A549 (cell line): Measurements from ENCODE around the gene UFD1.

Experiments used
- CTCF ChIP-seq: fragments of >200 bp; sonication (Bioruptor Twin); formaldehyde crosslinking; IDR thresholded peaks from 3 replicates; pipeline ENCODE4 v1.5.1; 2016
- HOXA7 ChIP-seq: fragments of 250-450 bp; sonication (Bioruptor Pico); IDR thresholded peaks from 2 replicates; pipeline ENCODE4 v1.5.0; 2020; ENCODE audit warnings: mild to moderate bottlenecking, moderate library complexity
- JUN ChIP-seq, 2 experiments: fragments of >200 bp; sonication (Bioruptor Twin); formaldehyde crosslinking; IDR thresholded peaks; 2 replicates in 1 of 2; 3 replicates in 1 of 2; pipeline ENCODE4 v1.6.1; 2016 to 2017
- JUNB ChIP-seq: fragments of >200 bp; sonication (Bioruptor Twin); formaldehyde crosslinking; IDR thresholded peaks from 2 replicates; pipeline ENCODE4 v1.6.1; 2016
- NPAS2 ChIP-seq: fragments of 250-450 bp; sonication (Bioruptor Pico); IDR thresholded peaks from 2 replicates; pipeline ENCODE4 v1.8.0; 2022; ENCODE audit warnings: mild to moderate bottlenecking, moderate library complexity, borderline replicate concordance
- NR3C1 ChIP-seq: fragments of >200 bp; sonication (Bioruptor Twin); formaldehyde crosslinking; IDR thresholded peaks from 3 replicates; pipeline ENCODE4 v1.6.1; 2017
- POLR2A ChIP-seq: IDR thresholded peaks from 2 replicates; pipeline ENCODE4 v1.6.1; 2012; ENCODE audit warnings: mild to moderate bottlenecking, low read length
- REST ChIP-seq: fragments of 200-600 bp; sonication (generic); IDR thresholded peaks from 2 replicates; pipeline ENCODE4 v1.6.1; 2016; ENCODE audit warnings: antibody characterized with exemption, mild to moderate bottlenecking, moderate library complexity
- TF ChIP-seq, protein P1 (sequence below): fragments of 450-650 bp; IDR thresholded peaks from 2 replicates; pipeline ENCODE4 v1.6.1; 2014; ENCODE audit warnings: antibody characterized with exemption

- TF ChIP-seq, protein P1, sequence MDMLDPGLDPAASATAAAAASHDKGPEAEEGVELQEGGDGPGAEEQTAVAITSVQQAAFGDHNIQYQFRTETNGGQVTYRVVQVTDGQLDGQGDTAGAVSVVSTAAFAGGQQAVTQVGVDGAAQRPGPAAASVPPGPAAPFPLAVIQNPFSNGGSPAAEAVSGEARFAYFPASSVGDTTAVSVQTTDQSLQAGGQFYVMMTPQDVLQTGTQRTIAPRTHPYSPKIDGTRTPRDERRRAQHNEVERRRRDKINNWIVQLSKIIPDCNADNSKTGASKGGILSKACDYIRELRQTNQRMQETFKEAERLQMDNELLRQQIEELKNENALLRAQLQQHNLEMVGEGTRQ, result no peak
- TF ChIP-seq REST (no peak), NPAS2 (CRISPR knock-in tag) (no peak), POLR2A (no peak), HOXA7 (CRISPR knock-in tag) (no peak), JUN (IDR thresholded peaks at IDR 0.05) (no peak), JUNB (no peak), CTCF (no peak), NR3C1 (no peak)
Observed at GRCh38 chr22:19466848-19467752, 11.9 kb downstream of the UFD1 start.
